Pons (tissue), 1 donor: ENCODE measurements around the gene BLOC1S4.

Experiments
- DNase-seq: peaks from one replicate; pipeline ENCODE4 v3.0.0-alpha.2; 2016; ENCODE audit warnings: low spot score

Gene BLOC1S4

GRCh38 chr4:6692379-6692778 lies 23.6 kb upstream of the BLOC1S4 start:
- no peak for DNase-seq

GRCh38 chr4:6692806-6693205 lies 23.2 kb upstream of the BLOC1S4 start:
- DNase-seq = no peak

- no peak for DNase-seq
These were observed 22.5 kb upstream of the BLOC1S4 start, which contains the start of gene S100P for GRCh38 chr4:6693231-6694176. Gene S100P (plus strand): TSS chr4:6693878. CDS start chr4:6693933, 55 bp downstream.

- DNase-seq = no peak
These were observed 21.6 kb upstream of the BLOC1S4 start for GRCh38 chr4:6694177-6694901.

GRCh38 chr4:6695660-6696610 lies 20.0 kb upstream of the BLOC1S4 start:
- no peak for DNase-seq

- DNase-seq = no peak
These were observed 19.4 kb upstream of the BLOC1S4 start for GRCh38 chr4:6696611-6697010.

- DNase-seq = no peak
These were observed 18.8 kb upstream of the BLOC1S4 start for GRCh38 chr4:6697131-6697530.

- no peak for DNase-seq
These were observed 16.6 kb upstream of the BLOC1S4 start for GRCh38 chr4:6699388-6699787.

GRCh38 chr4:6699903-6700302 lies 16.1 kb upstream of the BLOC1S4 start:
- no peak for DNase-seq

- DNase-seq = no peak
These were observed 14.6 kb upstream of the BLOC1S4 start for GRCh38 chr4:6701371-6701770.

DNA sequence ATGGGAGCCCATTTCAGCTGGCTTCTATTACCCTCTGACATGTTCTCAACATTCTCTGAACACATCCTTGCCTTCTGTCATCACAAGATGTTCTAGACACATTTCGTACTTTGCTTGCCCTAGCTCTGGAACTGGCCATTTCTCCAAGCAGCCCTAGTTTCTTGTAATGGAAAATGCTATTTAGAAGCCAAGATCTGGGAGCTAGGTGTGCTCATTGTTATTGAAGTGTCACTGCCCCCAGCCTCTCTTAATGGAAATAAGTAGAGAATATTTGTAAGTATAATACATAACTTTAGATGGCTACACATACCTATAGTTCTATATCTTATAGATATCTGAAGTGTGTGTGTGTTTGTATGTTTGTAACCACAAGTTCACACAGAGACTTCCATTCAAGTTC lies 13.2 kb upstream of the BLOC1S4 start:
- DNase-seq = no peak

- no peak for DNase-seq
These were observed 12.2 kb upstream of the BLOC1S4 start for GRCh38 chr4:6703786-6704185.

DNA sequence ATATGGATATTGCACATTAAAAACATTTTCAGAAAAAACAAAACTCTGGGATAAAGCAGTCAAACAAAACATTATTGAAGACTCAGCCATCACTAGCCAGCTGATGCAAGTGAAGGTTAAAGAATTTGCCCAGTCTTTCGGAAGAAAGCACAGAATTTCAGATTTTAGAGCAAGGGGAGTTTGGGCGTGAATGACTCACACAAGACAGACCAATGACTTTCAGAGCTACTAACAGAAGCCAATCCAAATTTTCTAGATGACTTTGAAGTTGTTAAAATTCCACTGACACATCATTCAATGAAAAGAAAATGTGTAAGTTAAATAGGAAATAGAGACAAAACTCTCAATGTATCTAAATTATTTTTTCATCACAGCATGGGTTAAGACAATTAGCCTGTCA lies 10.3 kb upstream of the BLOC1S4 start:
- no peak for DNase-seq

DNA sequence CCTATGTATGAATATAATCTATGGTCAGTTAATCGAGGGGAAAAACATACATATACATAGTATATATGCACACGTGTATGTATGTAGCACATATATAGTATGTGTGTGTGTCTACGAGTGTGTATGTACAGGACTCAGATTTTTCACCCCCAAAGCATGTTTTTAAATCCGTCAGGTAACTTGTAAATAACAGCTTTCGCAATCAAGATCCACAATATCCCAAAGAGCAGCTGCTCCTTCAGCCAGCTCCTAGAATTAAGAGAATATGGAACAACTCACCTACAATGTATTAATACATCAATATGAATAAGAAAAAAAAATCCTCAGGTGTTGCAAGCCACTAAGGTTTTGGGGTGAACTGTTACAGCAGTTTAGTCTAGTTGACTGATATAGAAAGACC lies 9.8 kb upstream of the BLOC1S4 start:
- no peak for DNase-seq

- peak; percentile 93 for DNase-seq
These were observed 6.5 kb upstream of the BLOC1S4 start, which contains the start of gene MRFAP1L1 for GRCh38 chr4:6709230-6710114. Gene MRFAP1L1 (minus strand): TSS chr4:6709865. CDS start chr4:6709629, 236 bp downstream.

DNA sequence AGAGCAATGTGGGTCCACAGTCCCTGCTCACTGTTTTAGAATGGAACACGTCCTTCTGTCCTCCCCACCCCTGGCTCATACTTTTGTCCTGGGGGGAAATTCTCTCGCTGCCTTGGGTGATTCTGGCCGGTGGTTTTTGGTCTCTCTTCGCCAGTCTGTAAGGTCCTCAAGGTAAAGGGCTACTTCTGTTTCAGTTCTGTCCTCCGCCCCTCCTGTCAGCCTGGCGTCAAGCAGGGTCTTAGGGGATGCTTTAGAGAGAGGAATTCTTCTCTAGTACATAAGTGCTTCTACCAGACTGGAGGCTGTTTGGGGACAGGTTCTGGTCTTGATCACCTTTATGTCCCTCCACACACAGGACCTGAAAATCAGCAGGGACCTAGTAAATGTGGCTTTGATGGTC lies 5.7 kb upstream of the BLOC1S4 start:
- DNase-seq = no peak

- no peak for DNase-seq
These were observed 5.0 kb upstream of the BLOC1S4 start for GRCh38 chr4:6710996-6711395.

- DNase-seq = no peak
These were observed 1.0 kb upstream of the BLOC1S4 start for GRCh38 chr4:6714954-6715353.

DNA sequence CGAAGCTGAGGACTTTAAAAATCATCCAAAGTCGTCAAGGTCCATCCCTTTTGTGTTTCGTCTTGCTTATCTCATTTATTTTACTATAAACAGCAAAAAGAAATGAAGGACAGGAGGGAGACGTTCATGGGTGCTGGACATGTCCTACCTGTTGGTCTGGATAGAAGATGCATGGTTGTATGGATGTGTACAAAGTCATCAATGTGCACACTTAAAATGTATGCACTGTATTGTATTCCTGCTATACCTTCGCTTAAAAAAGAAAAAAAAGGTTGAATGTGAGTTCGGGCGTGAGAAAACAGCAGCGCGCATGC lies 313 bp upstream of the BLOC1S4 start:
- DNase-seq = no peak

- no peak for DNase-seq
These were observed 1.1 kb downstream of the BLOC1S4 start for GRCh38 chr4:6716958-6717655.
